H1 (cell line): ENCODE results near the gene TRNP1. TPM values are rescaled to one million over a fixed set of nuclear protein-coding genes. Genes with fewer than 3 reads are reported as not detected.
A peak's percentile ranks its signal among the peaks of the same experiment; 100 is the strongest.

Source experiments
- CTCF ChIA-PET: fragments of 300-600 bp; sonication (Branson Sonifier 250); formaldehyde crosslinking; loops from one replicate; lab custom pipeline; 2021; ENCODE audit not compliant: partially characterized antibody; lab: Charles Lee
- POLR2A ChIA-PET: fragments of 300-600 bp; sonication (Branson Sonifier 250); formaldehyde crosslinking; loops from one replicate; lab custom pipeline; 2021; ENCODE audit warnings: inconsistent platforms; ENCODE audit not compliant: partially characterized antibody; lab: Charles Lee
- DNase-seq, 2 experiments: peaks; one replicate each; pipeline versions ENCODE4 v3.0.0 to v3.0.0-alpha.2; 2010 to 2022; ENCODE audit warnings: low spot score in 2 of 2, low read depth in 1 of 2, mixed read lengths in 1 of 2
- FAIRE-seq: peaks from 2 replicates; lab custom pipeline; 2011; peaks lifted over from hg19 to GRCh38; lab: Jason Lieb, UNC
- H2AFZ ChIP-seq: 2 replicates; pipeline ENCODE4 v1.8.1; 2012; ENCODE audit warnings: low read length, inconsistent platforms
- H2AK5ac ChIP-seq: 2 replicates; pipeline ENCODE4 v1.6.1; 2013; ENCODE audit warnings: low read depth, low read length
- H2BK120ac ChIP-seq: replicated peaks from 2 replicates; pipeline ENCODE3; 2013; ENCODE audit warnings: low read depth, low read length, inconsistent platforms
- H2BK12ac ChIP-seq: 2 replicates; pipeline ENCODE4 v1.6.1; 2013; ENCODE audit warnings: low read depth, low read length
- H2BK15ac ChIP-seq: 2 replicates; pipeline ENCODE4 v1.6.1; 2013; ENCODE audit warnings: low read length
- H2BK20ac ChIP-seq: 2 replicates; pipeline ENCODE4 v1.6.1; 2013; ENCODE audit warnings: low read length
- H2BK5ac ChIP-seq: 2 replicates; pipeline ENCODE4 v1.6.1; 2013; ENCODE audit warnings: low read depth, low read length
- H3K14ac ChIP-seq: 2 replicates; pipeline ENCODE4 v1.6.1; 2013; ENCODE audit warnings: inconsistent platforms; ENCODE audit not compliant: insufficient read length
- H3K18ac ChIP-seq: 2 replicates; pipeline ENCODE4 v1.6.1; 2013; ENCODE audit warnings: low read length; ENCODE audit errors: extremely low read depth
- H3K23ac ChIP-seq: 2 replicates; pipeline ENCODE4 v1.6.1; 2013; ENCODE audit warnings: inconsistent platforms; ENCODE audit not compliant: insufficient read length
- H3K23me2 ChIP-seq: 2 replicates; pipeline ENCODE4 v1.6.1; 2013; ENCODE audit warnings: low read depth, low read length
- H3K27ac ChIP-seq: 2 replicates; pipeline ENCODE4 v1.6.1; 2011; ENCODE audit warnings: low read depth, low read length, inconsistent platforms
- H3K27me3 ChIP-seq, 4 experiments: replicated peaks in 1 of 4; 1 replicate in 1 of 4; 2 replicates in 3 of 4; pipeline versions ENCODE4 v1.6.1 to v1.8.1; 2011 to 2013; ENCODE audit warnings: low read length in 3 of 4, mild to moderate bottlenecking in 3 of 4, inconsistent platforms in 2 of 4, mixed read lengths in 2 of 4, moderate library complexity in 1 of 4; ENCODE audit not compliant: control insufficient read depth in 3 of 4, insufficient read depth in 3 of 4; ENCODE audit errors: extremely low read depth in 1 of 4
- H3K36me3 ChIP-seq, 4 experiments: 2 replicates each; pipeline versions ENCODE4 v1.6.1 to v1.8.1; 2011 to 2013; ENCODE audit warnings: mild to moderate bottlenecking in 4 of 4, low read length in 3 of 4, moderate library complexity in 2 of 4, control low read depth in 1 of 4, inconsistent platforms in 1 of 4; ENCODE audit not compliant: insufficient read depth in 4 of 4, control insufficient read depth in 2 of 4
- H3K4ac ChIP-seq: replicated peaks from 2 replicates; pipeline ENCODE3; 2013; ENCODE audit warnings: low read length, low read depth, mixed read lengths, inconsistent platforms; ENCODE audit not compliant: insufficient read length
- H3K4me1 ChIP-seq, 4 experiments: replicated peaks in 1 of 4; 1 replicate in 1 of 4; 2 replicates in 3 of 4; pipeline versions ENCODE4 v1.6.1 to v1.8.1; 2011 to 2013; ENCODE audit warnings: low read length in 3 of 4, inconsistent platforms in 2 of 4, mixed read lengths in 1 of 4; ENCODE audit not compliant: insufficient read depth in 4 of 4, control insufficient read depth in 3 of 4
- H3K4me2 ChIP-seq, 2 experiments: 2 replicates each; pipeline versions ENCODE4 v1.6.1 to v1.8.1; 2011 to 2013; ENCODE audit warnings: low read depth in 2 of 2, low read length in 2 of 2, control low read depth in 1 of 2, inconsistent platforms in 1 of 2, mild to moderate bottlenecking in 1 of 2; ENCODE audit not compliant: insufficient read depth in 1 of 2
- H3K4me3 ChIP-seq, 4 experiments: fragments of 200-600, 300-600 bp in 1 of 4; sonication (generic), shearing (Covaris generic), sonication (Bioruptor Twin) in 1 of 4; 2 replicates each; pipeline versions ENCODE4 v1.5.1 to v1.8.1; 2011 to 2016; ENCODE audit warnings: low read length in 4 of 4, low read depth in 3 of 4, control low read depth in 2 of 4, inconsistent platforms in 2 of 4, mild to moderate bottlenecking in 2 of 4, mixed read lengths in 1 of 4, moderate library complexity in 1 of 4; ENCODE audit not compliant: insufficient read depth in 2 of 4; ENCODE audit errors: extremely low read depth in 1 of 4
- H3K56ac ChIP-seq: replicated peaks from 2 replicates; pipeline ENCODE3; 2013; ENCODE audit warnings: low read depth, mild to moderate bottlenecking, mixed read lengths, low read length, inconsistent platforms; ENCODE audit not compliant: insufficient read length
- H3K79me1 ChIP-seq: 2 replicates; pipeline ENCODE4 v1.6.1; 2013; ENCODE audit warnings: low read depth, low read length, control low read depth
- H3K79me2 ChIP-seq, 2 experiments: 2 replicates each; pipeline versions ENCODE4 v1.6.1 to v1.8.1; 2012 to 2013; ENCODE audit warnings: low read length in 2 of 2, mild to moderate bottlenecking in 2 of 2, inconsistent platforms in 1 of 2; ENCODE audit not compliant: insufficient read depth in 2 of 2, control insufficient read depth in 1 of 2
- H3K9ac ChIP-seq, 4 experiments: replicated peaks in 1 of 4; 1 replicate in 1 of 4; 2 replicates in 3 of 4; pipeline versions ENCODE4 v1.6.1 to v1.8.1; 2011 to 2013; ENCODE audit warnings: low read depth in 3 of 4, low read length in 3 of 4, control low read depth in 2 of 4, mild to moderate bottlenecking in 2 of 4, moderate library complexity in 2 of 4, inconsistent platforms in 1 of 4; ENCODE audit errors: extremely low read depth in 1 of 4
- H3K9me3 ChIP-seq, 2 experiments: 2 replicates each; pipeline versions ENCODE4 v1.6.1 to v1.8.1; 2012 to 2013; ENCODE audit warnings: mild to moderate bottlenecking in 2 of 2, moderate library complexity in 2 of 2, control low read depth in 1 of 2, inconsistent platforms in 1 of 2, low read depth in 1 of 2, low read length in 1 of 2, mixed read lengths in 1 of 2; ENCODE audit not compliant: insufficient read depth in 2 of 2
- H4K20me1 ChIP-seq, 2 experiments: replicated peaks in 1 of 2; 2 replicates each; pipeline versions ENCODE3 to v1.8.1; 2011 to 2013; ENCODE audit warnings: inconsistent platforms in 2 of 2, low read length in 2 of 2, mild to moderate bottlenecking in 1 of 2; ENCODE audit not compliant: insufficient read depth in 2 of 2, control insufficient read depth in 1 of 2
- H4K5ac ChIP-seq: 2 replicates; pipeline ENCODE4 v1.6.1; 2013; ENCODE audit warnings: low read length, low read depth, mixed read lengths, inconsistent platforms; ENCODE audit not compliant: insufficient read length
- H4K8ac ChIP-seq: 2 replicates; pipeline ENCODE4 v1.8.0; 2013; ENCODE audit warnings: mild to moderate bottlenecking, moderate library complexity, low read length, inconsistent platforms; ENCODE audit not compliant: insufficient read depth; ENCODE audit errors: extremely low read depth
- H4K91ac ChIP-seq: replicated peaks from 2 replicates; pipeline ENCODE3; 2013; ENCODE audit warnings: low read length, mixed read lengths, inconsistent platforms; ENCODE audit not compliant: insufficient read length
- BCL11A ChIP-seq, 2 experiments: IDR thresholded peaks; one replicate each; pipeline ENCODE4 v1.6.1; 2011; ENCODE audit warnings: low read depth in 2 of 2, low read length in 2 of 2, mild to moderate bottlenecking in 2 of 2
- CBX8 ChIP-seq: fragments of 300-800, 300-1000 bp; sonication (generic); IDR thresholded peaks from 2 replicates; pipeline ENCODE4 v1.7.1; 2016; ENCODE audit warnings: low read depth, low read length, borderline replicate concordance
- CEBPB ChIP-seq: IDR thresholded peaks from 2 replicates; pipeline ENCODE4 v1.6.1; 2012; ENCODE audit warnings: low read depth, low read length
- CREB1 ChIP-seq: IDR thresholded peaks from 2 replicates; pipeline ENCODE4 v1.6.1; 2012; ENCODE audit warnings: inconsistent platforms
- CTBP2 ChIP-seq: IDR thresholded peaks from 2 replicates; pipeline ENCODE4 v1.7.0; 2011; ENCODE audit warnings: borderline replicate concordance, mild to moderate bottlenecking, moderate library complexity, mixed read lengths, low read length; ENCODE audit not compliant: insufficient read depth, insufficient read length
- EP300 ChIP-seq, 2 experiments: IDR thresholded peaks; 1 replicate in 1 of 2; 2 replicates in 1 of 2; pipeline ENCODE4 v1.6.1; 2011 to 2012; ENCODE audit warnings: low read depth in 2 of 2, low read length in 2 of 2, mild to moderate bottlenecking in 2 of 2, borderline replicate concordance in 1 of 2, inconsistent platforms in 1 of 2, moderate library complexity in 1 of 2
- JUND ChIP-seq: IDR thresholded peaks from 2 replicates; pipeline ENCODE4 v1.6.1; 2011; ENCODE audit warnings: mild to moderate bottlenecking, improper control_type of control experiment, low read length
- MAX ChIP-seq: IDR thresholded peaks from 2 replicates; pipeline ENCODE4 v1.6.1; 2012; ENCODE audit warnings: inconsistent platforms
- PHF8 ChIP-seq: fragments of 200-600 bp; sonication (generic); conservative IDR thresholded peaks from 2 replicates; pipeline ENCODE4 v1.7.1; 2012; ENCODE audit warnings: low read depth, mild to moderate bottlenecking, inconsistent platforms, low read length, moderate library complexity
- POLR2A ChIP-seq, 2 experiments: IDR thresholded peaks; 1 replicate in 1 of 2; 2 replicates in 1 of 2; pipeline ENCODE4 v1.6.1; 2011; ENCODE audit warnings: low read depth in 2 of 2, low read length in 2 of 2, mild to moderate bottlenecking in 2 of 2; ENCODE audit errors: control extremely low read depth in 1 of 2
- POLR2AphosphoS5 ChIP-seq: IDR thresholded peaks from 2 replicates; pipeline ENCODE4 v1.6.1; 2011; ENCODE audit warnings: low read depth, low read length
- RXRA ChIP-seq: IDR thresholded peaks from 2 replicates; pipeline ENCODE4 v1.6.1; 2011; ENCODE audit warnings: low read depth, mild to moderate bottlenecking, low read length, moderate library complexity; ENCODE audit not compliant: insufficient read depth
- SIN3A ChIP-seq, 2 experiments: IDR thresholded peaks in 1 of 2; conservative IDR thresholded peaks in 1 of 2; 2 replicates each; pipeline ENCODE4 v1.6.1; 2011 to 2012; ENCODE audit warnings: low read length in 2 of 2, improper control_type of control experiment in 1 of 2, low read depth in 1 of 2, mild to moderate bottlenecking in 1 of 2
- TAF1 ChIP-seq: IDR thresholded peaks from 2 replicates; pipeline ENCODE4 v1.6.1; 2011; ENCODE audit warnings: mild to moderate bottlenecking, low read depth, low read length
- WGBS, 2 experiments: shearing (Covaris generic) in 1 of 2; methylation state at CpG; one replicate each; pipeline versions ENCODE4 v1.1.6 to v1.1.7; 2013 to 2015; ENCODE audit warnings: low lambda C conversion rate in 2 of 2, mixed read lengths in 2 of 2, inconsistent platforms in 1 of 2, low coverage in 1 of 2, missing lambda C conversion rate in 1 of 2; ENCODE audit not compliant: insufficient replicate concordance in 2 of 2, insufficient coverage in 1 of 2, insufficient read length in 1 of 2; ENCODE audit errors: extremely low coverage in 1 of 2, missing lambda C conversion rate in 1 of 2; 5-methylcytosine and 5-hydroxymethylcytosine counted together
- polyA plus RNA-seq, 7 experiments: library from polyadenylated mRNA; depleted of rRNA in 3 of 7; stranded (reverse) in 5 of 7; unstranded in 2 of 7; fragments of >200 nt in 5 of 7; fragments of 200-250 nt in 2 of 7; gene quantifications; 1 replicate in 5 of 7; 2 replicates in 1 of 7; 4 replicates in 1 of 7; pipeline versions ENCODE4 v1.2.1 to v1.2.3, GENCODE V29; 2011 to 2013; ENCODE audit warnings: missing spikeins in 2 of 7, mixed read lengths in 2 of 7
- total RNA-seq: library from RNA; stranded (reverse); fragmentation: NEBNext Ultra II Directional; extraction: Animal tissue kit (Norgen Biotek cat#: 25700); gene quantifications from 2 replicates; pipeline ENCODE4 v1.2.1, GENCODE V29; 2021

TRNP1 gene
- total and polyA plus RNA-seq, 2 of the 8 experiments (the other 6 are each of a cell fraction or from before 2014, with no cell fraction given): 51.7 to 102 TPM

GRCh38 chr1:26961826-26962225 is 31.7 kb upstream of the TRNP1 start:
- H4K20me1 ChIP-seq: no peaks in the 10 kb centered on the region
- peaks cover 9% of the 10 kb centered on the region for H3K23me2 ChIP-seq
- H2BK120ac ChIP-seq: no peak overlapping the region
- ChIA-PET POLR2A (interaction anchor here (0.7 to 3.5 kb wide), 8 partner anchors 33 to 106 kb away, joined by 3 to 35 read pairs (median 5); partner anchors contain the start of genes GPATCH3 and TRNP1), CTCF (interaction anchor here (0.7 to 1.2 kb wide), 4 partner anchors 14 to 135 kb away, joined by 3 read pairs; no protein-coding TSS in a partner anchor)
- FAIRE-seq (no peak), DNase-seq (no peak)
- no peaks in the 10 kb centered on the region for H3K9me3 ChIP-seq
- WGBS, 2 experiments: 89% methylated on average over 3 of the region's 3 CpGs; no CpG with 5 or more reads in 1 of the 2 experiments
- no peak overlapping the region for H3K56ac ChIP-seq
- no peak overlapping the region for H3K4me3 ChIP-seq
- H2BK15ac ChIP-seq: 0 out of 2 replicates have a peak overlapping the region, but pooled peaks have one; percentile 16
- H3K27me3 ChIP-seq: no peaks in the 10 kb centered on the region
- H3K4me1 ChIP-seq: peaks cover 0 to 3% (median 0%) of the 10 kb centered on the region in 4 experiments; a peak in 3 of 7 replicates
- no peak overlapping the region for H4K8ac ChIP-seq
- H2BK20ac ChIP-seq: no peak overlapping the region
- H3K79me1 ChIP-seq: 0 out of 2 replicates have a peak, but pooled peaks cover 2% of the 10 kb centered on the region
- H4K5ac ChIP-seq: no peak overlapping the region
- no peak overlapping the region; a peak in 1 of 4 replicates for H3K4me2 ChIP-seq
- no peak overlapping the region; the same call in 1 of the 2 replicates for H2BK12ac ChIP-seq
- H2BK5ac ChIP-seq: no peak overlapping the region
- peaks cover 0 to 9% of the 10 kb centered on the region in 2 experiments; a peak in 2 of 4 replicates for H3K79me2 ChIP-seq
- H2AFZ ChIP-seq: no peak overlapping the region
- H4K91ac ChIP-seq: no peak overlapping the region
- no peak overlapping the region for H3K27ac ChIP-seq
- no peak overlapping the region for H3K18ac ChIP-seq
- no peak overlapping the region for H3K14ac ChIP-seq
- H2AK5ac ChIP-seq: no peak overlapping the region
- no peaks in the 10 kb centered on the region for H3K36me3 ChIP-seq
- no peak overlapping the region for H3K9ac ChIP-seq
- no peak overlapping the region for H3K23ac ChIP-seq
- H3K4ac ChIP-seq: no peak overlapping the region
- TF ChIP-seq MAX (no peak), RXRA (no peak), CREB1 (no peak), SIN3A (conservative IDR thresholded peaks at IDR 0.05 in 1 of 2, IDR thresholded peaks at IDR 0.05 in 1 of 2; ENCODE audit: low read depth in 1 of 2, low read length in 2 of 2) (no peak), BCL11A (IDR thresholded peaks at IDR 0.05; ENCODE audit: low read depth in 2 of 2, low read length in 2 of 2) (no peak), CTBP2 (no peak), POLR2AphosphoS5 (no peak), POLR2A (IDR thresholded peaks at IDR 0.05; ENCODE audit: control extremely low read depth in 1 of 2, low read depth in 2 of 2, low read length in 2 of 2) (no peak), EP300 (IDR thresholded peaks at IDR 0.05; ENCODE audit: borderline replicate concordance in 1 of 2, low read depth in 2 of 2, low read length in 2 of 2) (no peak), CEBPB (no peak), JUND (no peak), TAF1 (no peak), CBX8 (no peak), PHF8 (no peak)
